ENCODE data around the gene MT1B. TPM values are rescaled to one million over a fixed set of nuclear protein-coding genes. Genes with fewer than 3 reads are reported as not detected.

MT1B gene
- total and polyA plus RNA-seq, 9 of the 15 experiments (the other 6 are each of a cell fraction or from before 2014, with no cell fraction given): not detected

GRCh38 chr16:56610609-56611111 lies 41.0 kb upstream of the MT1B start:
- Histone ChIP-seq H3K36me3 (ENCODE audit: control insufficient read depth, insufficient read depth, low read length) (no peaks in the 10 kb centered on the region), H3K79me2 (ENCODE audit: control insufficient read depth, insufficient read depth, low read length) (no peaks in the 10 kb centered on the region), H3K27ac (ENCODE audit: extremely low read depth, low read depth, low read length) (no peak overlapping the region), H3K9ac (ENCODE audit: insufficient read depth in 1 of 2, low read depth in 2 of 2, low read length in 2 of 2) (no peak overlapping the region; a peak in 1 of 4 replicates), H4K20me1 (replicated peaks; ENCODE audit: control insufficient read depth, insufficient read depth, low read length) (no peaks in the 10 kb centered on the region), H2AFZ (ENCODE audit: low read depth, low read length) (peak overlapping the region; percentile 97), H3K9me3 (replicated peaks; ENCODE audit: control insufficient read depth, insufficient read depth, low read depth, low read length) (no peaks in the 10 kb centered on the region), H3K27me3 (ENCODE audit: control insufficient read depth in 2 of 2, insufficient read depth in 2 of 2, low read length in 2 of 2) (peaks cover 0 to 6% of the 10 kb centered on the region in 2 experiments; a peak in 2 of 5 replicates), H3K9me1 (ENCODE audit: control insufficient read depth, insufficient read depth, low read length) (no peaks in the 10 kb centered on the region), H3K4me2 (ENCODE audit: insufficient read depth, low read length) (peak overlapping the region; percentile 78; the same call in 1 of the 2 replicates), H3K4me3 (no peak overlapping the region), H3K4me1 (replicated peaks in 1 of 2; ENCODE audit: control insufficient read depth in 2 of 2, insufficient read depth in 2 of 2, low read length in 2 of 2) (peaks cover 27 to 29% of the 10 kb centered on the region in 2 experiments)
- ChIA-PET CTCF (ENCODE audit: low intra/inter-chr PET ratio) (no interaction called here), POLR2A (interaction anchor here (0.6 to 0.8 kb wide), 2 partner anchors 79 to 227 kb away, joined by 3 read pairs; no protein-coding TSS in a partner anchor)
- DNase-seq (ENCODE audit: extremely low read depth in 1 of 4, low spot score in 3 of 4) (no peak), FAIRE-seq (no peak), ATAC-seq (no peak)
- WGBS (ENCODE audit: insufficient coverage, low coverage, missing lambda C conversion rate): 43% methylated on average over 2 of the region's 2 CpGs
- BruUV-seq (replicated peaks): no TSS peak
- intact Hi-C loops (cut with micrococcal nuclease): no loop called here
- in situ Hi-C loops (cut with MboI): no loop called here
- peak; percentile 66 for TF ChIP-seq RBM25 (IDR thresholded peaks at IDR 0.05; ENCODE audit: low read depth, low read length, severe bottlenecking)
- no peak for TF ChIP-seq ZBTB2 (IDR thresholded peaks at IDR 0.05)
- TF ChIP-seq ATF4 (CRISPR knock-in tag; IDR thresholded peaks at IDR 0.05): no peak
- peak; percentile 66 for TF ChIP-seq BCOR (IDR thresholded peaks at IDR 0.05)
- TF ChIP-seq NR2C2 (CRISPR knock-in tag; IDR thresholded peaks at IDR 0.05): no peak
- TF ChIP-seq NR2C2 (tag; IDR thresholded peaks at IDR 0.05): no peak
- TF ChIP-seq, protein P1, sequence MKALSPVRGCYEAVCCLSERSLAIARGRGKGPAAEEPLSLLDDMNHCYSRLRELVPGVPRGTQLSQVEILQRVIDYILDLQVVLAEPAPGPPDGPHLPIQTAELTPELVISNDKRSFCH (CRISPR knock-in tag; IDR thresholded peaks at IDR 0.05): no peak
- TF ChIP-seq, protein P1 (tag; IDR thresholded peaks at IDR 0.05): no peak
- TF ChIP-seq ZNF586 (CRISPR knock-in tag; conservative IDR thresholded peaks at IDR 0.05): no peak
- no peak for TF ChIP-seq XRCC5 (IDR thresholded peaks at IDR 0.05; ENCODE audit: low read depth, low read length)
- no peak for TF ChIP-seq E2F3 (CRISPR knock-in tag; IDR thresholded peaks at IDR 0.05)
- TF ChIP-seq, protein P2, sequence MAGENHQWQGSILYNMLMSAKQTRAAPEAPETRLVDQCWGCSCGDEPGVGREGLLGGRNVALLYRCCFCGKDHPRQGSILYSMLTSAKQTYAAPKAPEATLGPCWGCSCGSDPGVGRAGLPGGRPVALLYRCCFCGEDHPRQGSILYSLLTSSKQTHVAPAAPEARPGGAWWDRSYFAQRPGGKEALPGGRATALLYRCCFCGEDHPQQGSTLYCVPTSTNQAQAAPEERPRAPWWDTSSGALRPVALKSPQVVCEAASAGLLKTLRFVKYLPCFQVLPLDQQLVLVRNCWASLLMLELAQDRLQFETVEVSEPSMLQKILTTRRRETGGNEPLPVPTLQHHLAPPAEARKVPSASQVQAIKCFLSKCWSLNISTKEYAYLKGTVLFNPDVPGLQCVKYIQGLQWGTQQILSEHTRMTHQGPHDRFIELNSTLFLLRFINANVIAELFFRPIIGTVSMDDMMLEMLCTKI (IDR thresholded peaks at IDR 0.05; ENCODE audit: partially characterized antibody): no peak
- TF ChIP-seq ZNF589 (CRISPR knock-in tag; IDR thresholded peaks at IDR 0.05; ENCODE audit: low read depth): 0 out of 2 replicates have a peak, but pooled peaks have one; percentile 6
- no peak for TF ChIP-seq HNRNPK (IDR thresholded peaks at IDR 0.05; ENCODE audit: low read depth, low read length, poor library complexity, severe bottlenecking)
- TF ChIP-seq ZNF24 (IDR thresholded peaks at IDR 0.05): no peak
